Measurements from ENCODE around the gene IBA57.

DNA sequence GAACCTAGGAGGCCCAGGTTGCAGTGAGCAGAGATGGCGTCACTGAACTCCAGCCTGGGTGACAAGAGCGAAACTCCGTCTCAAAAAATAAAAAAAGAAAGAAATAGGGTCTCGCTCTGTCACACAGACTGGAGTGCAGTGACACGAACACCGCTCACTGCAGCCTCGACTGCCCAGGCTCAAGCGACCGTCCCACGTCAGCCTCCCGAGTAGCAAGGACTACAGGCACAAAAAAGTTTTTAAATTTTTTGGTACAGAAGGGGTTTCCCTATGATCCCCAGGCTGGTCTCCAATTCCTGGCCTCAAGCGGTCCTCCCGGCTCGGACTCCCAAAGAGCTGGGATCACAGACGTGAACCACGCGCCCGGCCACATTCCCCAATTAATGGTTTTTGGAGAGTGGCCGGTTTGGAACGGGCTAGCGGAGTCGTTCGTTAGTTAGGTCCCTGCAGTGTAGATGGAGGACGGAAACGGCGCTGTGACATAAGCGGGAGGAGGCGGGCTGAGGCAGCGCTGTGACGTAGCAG lies 26.1 kb upstream of the IBA57 start:
- TF ChIP-seq, protein P1, sequence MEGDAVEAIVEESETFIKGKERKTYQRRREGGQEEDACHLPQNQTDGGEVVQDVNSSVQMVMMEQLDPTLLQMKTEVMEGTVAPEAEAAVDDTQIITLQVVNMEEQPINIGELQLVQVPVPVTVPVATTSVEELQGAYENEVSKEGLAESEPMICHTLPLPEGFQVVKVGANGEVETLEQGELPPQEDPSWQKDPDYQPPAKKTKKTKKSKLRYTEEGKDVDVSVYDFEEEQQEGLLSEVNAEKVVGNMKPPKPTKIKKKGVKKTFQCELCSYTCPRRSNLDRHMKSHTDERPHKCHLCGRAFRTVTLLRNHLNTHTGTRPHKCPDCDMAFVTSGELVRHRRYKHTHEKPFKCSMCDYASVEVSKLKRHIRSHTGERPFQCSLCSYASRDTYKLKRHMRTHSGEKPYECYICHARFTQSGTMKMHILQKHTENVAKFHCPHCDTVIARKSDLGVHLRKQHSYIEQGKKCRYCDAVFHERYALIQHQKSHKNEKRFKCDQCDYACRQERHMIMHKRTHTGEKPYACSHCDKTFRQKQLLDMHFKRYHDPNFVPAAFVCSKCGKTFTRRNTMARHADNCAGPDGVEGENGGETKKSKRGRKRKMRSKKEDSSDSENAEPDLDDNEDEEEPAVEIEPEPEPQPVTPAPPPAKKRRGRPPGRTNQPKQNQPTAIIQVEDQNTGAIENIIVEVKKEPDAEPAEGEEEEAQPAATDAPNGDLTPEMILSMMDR (IDR thresholded peaks at IDR 0.05; ENCODE audit: control extremely low read depth in 1 of 3, insufficient read depth in 1 of 3, low read depth in 1 of 3, low read length in 3 of 3) = no peak
- TF ChIP-seq CTBP2 (IDR thresholded peaks at IDR 0.05; ENCODE audit: borderline replicate concordance, insufficient read depth, insufficient read length, low read length) = no peak
- TF ChIP-seq, protein P2, sequence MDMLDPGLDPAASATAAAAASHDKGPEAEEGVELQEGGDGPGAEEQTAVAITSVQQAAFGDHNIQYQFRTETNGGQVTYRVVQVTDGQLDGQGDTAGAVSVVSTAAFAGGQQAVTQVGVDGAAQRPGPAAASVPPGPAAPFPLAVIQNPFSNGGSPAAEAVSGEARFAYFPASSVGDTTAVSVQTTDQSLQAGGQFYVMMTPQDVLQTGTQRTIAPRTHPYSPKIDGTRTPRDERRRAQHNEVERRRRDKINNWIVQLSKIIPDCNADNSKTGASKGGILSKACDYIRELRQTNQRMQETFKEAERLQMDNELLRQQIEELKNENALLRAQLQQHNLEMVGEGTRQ (IDR thresholded peaks at IDR 0.05; ENCODE audit: low read length) = no peak
- no peak for TF ChIP-seq POLR2A (IDR thresholded peaks at IDR 0.05; ENCODE audit: control extremely low read depth in 1 of 2, low read depth in 2 of 2, low read length in 2 of 2)
- no peak for TF ChIP-seq GABPA (IDR thresholded peaks at IDR 0.05; ENCODE audit: borderline replicate concordance, insufficient read depth, low read length)
- TF ChIP-seq HDAC2 (IDR thresholded peaks at IDR 0.05; ENCODE audit: borderline replicate concordance in 1 of 2, low read depth in 2 of 2, low read length in 2 of 2) = no peak
